K562 (cell line): ENCODE measurements around the gene RBPJ. TPM values are rescaled to one million over a fixed set of nuclear protein-coding genes. Genes with fewer than 3 reads are reported as not detected.

Experiments
- BMI1 ChIP-seq: fragments of 150-350 bp; IDR thresholded peaks from 2 replicates; pipeline ENCODE4 v1.6.1; 2014; ENCODE audit warnings: low read length
- CBX1 ChIP-seq: sonication (generic); IDR thresholded peaks from 2 replicates; pipeline ENCODE4 v1.6.1; 2016; ENCODE audit warnings: antibody characterized with exemption, low read depth, mild to moderate bottlenecking
- CBX2 ChIP-seq: fragments of 200-600 bp; sonication (generic); IDR thresholded peaks from one replicate; pipeline ENCODE4 v1.6.1; 2012; ENCODE audit warnings: mild to moderate bottlenecking, low read length, inconsistent platforms; ENCODE audit not compliant: insufficient read depth, poor library complexity, severe bottlenecking
- CC2D1A ChIP-seq: fragments of 450-650 bp; IDR thresholded peaks from 2 replicates; pipeline ENCODE4 v1.6.1; 2017; ENCODE audit warnings: mild to moderate bottlenecking
- CXXC5 ChIP-seq: fragments of 250-450 bp; sonication (Bioruptor Pico); IDR thresholded peaks from 2 replicates; pipeline ENCODE4 v1.8.0; 2022; ENCODE audit warnings: inconsistent platforms, mild to moderate bottlenecking, moderate library complexity
- ELF4 ChIP-seq: fragments of 450-650 bp; formaldehyde crosslinking; IDR thresholded peaks from 2 replicates; pipeline ENCODE4 v1.4.0; 2022; ENCODE audit warnings: missing genetic modification characterization
- HEY1 ChIP-seq: fragments of 250-450 bp; sonication (Bioruptor Pico); IDR thresholded peaks from 2 replicates; pipeline ENCODE4 v1.5.0; 2020; ENCODE audit warnings: mild to moderate bottlenecking, moderate library complexity, borderline replicate concordance
- HOMEZ ChIP-seq: fragments of 250-450 bp; sonication (Bioruptor Pico); IDR thresholded peaks from 2 replicates; pipeline ENCODE4 v1.4.0; 2020; ENCODE audit warnings: mild to moderate bottlenecking, moderate library complexity
- SPI1 ChIP-seq: IDR thresholded peaks from 2 replicates; pipeline ENCODE4 v1.6.1; 2011; ENCODE audit warnings: low read depth, low read length, control low read depth, borderline replicate concordance
- TBL1XR1 ChIP-seq, 2 experiments: IDR thresholded peaks; 2 replicates each; pipeline ENCODE4 v1.6.1; 2012; ENCODE audit warnings: improper control_type of control experiment in 2 of 2, low read length in 2 of 2, mild to moderate bottlenecking in 1 of 2
- TCF7 ChIP-seq: sonication (generic); IDR thresholded peaks from 2 replicates; pipeline ENCODE4 v1.6.1; 2016; ENCODE audit warnings: antibody characterized with exemption, borderline replicate concordance
- ZBED1 ChIP-seq: IDR thresholded peaks from 2 replicates; pipeline ENCODE4 v1.6.1; 2014
- ZNF134 ChIP-seq: fragments of 250-450 bp; sonication (Bioruptor Pico); conservative IDR thresholded peaks from 2 replicates; pipeline ENCODE4 v1.4.0; 2020
- ZNF507 ChIP-seq: conservative IDR thresholded peaks from 2 replicates; pipeline ENCODE4 v1.6.1; 2017; ENCODE audit warnings: missing genetic modification characterization, missing compliant biosample characterization
- ZNF561 ChIP-seq: fragments of 450-650 bp; formaldehyde crosslinking; conservative IDR thresholded peaks from 2 replicates; pipeline ENCODE4 v1.4.0; 2020; ENCODE audit warnings: mild to moderate bottlenecking, moderate library complexity
- polyA plus RNA-seq, 8 experiments: library from polyadenylated mRNA; depleted of rRNA in 4 of 8; stranded (reverse) in 5 of 8; unstranded in 3 of 8; fragments of >200 nt; fragmentation: Nextera tagmentation in 2 of 8; fragmentation: Illumina TruSeq in 1 of 8; extraction: Ambion mirVana in 2 of 8; extraction: Trizol in 1 of 8; gene quantifications; 2 replicates each; pipeline versions ENCODE4 v1.2.1 to v1.2.3, GENCODE V29; 2011 to 2014; ENCODE audit warnings: inconsistent platforms in 1 of 8, missing spikeins in 1 of 8
- total RNA-seq, 7 experiments: library from RNA; depleted of rRNA in 6 of 7; stranded (reverse); fragments of >200 nt in 6 of 7; fragmentation: Illumina TruSeq in 2 of 7; extraction: Trizol in 2 of 7; gene quantifications; 2 replicates each; pipeline versions ENCODE4 v1.2.1 to v1.2.3, GENCODE V29; 2011 to 2021; ENCODE audit warnings: low replicate concordance in 1 of 7
- TF ChIP-seq, protein P1 (sequence below): fragments of 250-450 bp; sonication (Bioruptor Pico); IDR thresholded peaks from 2 replicates; pipeline ENCODE4 v1.9.0; 2021; ENCODE audit warnings: mild to moderate bottlenecking, inconsistent platforms
- TF ChIP-seq, protein P2 (sequence below): sonication (generic); formaldehyde crosslinking; IDR thresholded peaks from 2 replicates; pipeline ENCODE4 v1.8.1; 2023; ENCODE audit warnings: mild to moderate bottlenecking, missing genetic modification reagents, moderate library complexity
- TF ChIP-seq, protein P3 (sequence below), 2 experiments: IDR thresholded peaks; 2 replicates each; pipeline ENCODE4 v1.6.1; 2012; ENCODE audit warnings: improper control_type of control experiment in 2 of 2, low read depth in 2 of 2, low read length in 2 of 2, borderline replicate concordance in 1 of 2
- TF ChIP-seq, protein P4 (sequence below): sonication (generic); formaldehyde crosslinking; IDR thresholded peaks from 2 replicates; pipeline ENCODE4 v1.9.0; 2022; ENCODE audit warnings: mild to moderate bottlenecking, missing genetic modification reagents

Gene RBPJ
- total and polyA plus RNA-seq, 9 of the 15 experiments (the other 6 are each of a cell fraction or from before 2014, with no cell fraction given): 17.2 to 49.4 (median 33.8) TPM

GRCh38 chr4:26320538-26321372 is at the start of gene RBPJ (continued):
- TF ChIP-seq, protein P1, sequence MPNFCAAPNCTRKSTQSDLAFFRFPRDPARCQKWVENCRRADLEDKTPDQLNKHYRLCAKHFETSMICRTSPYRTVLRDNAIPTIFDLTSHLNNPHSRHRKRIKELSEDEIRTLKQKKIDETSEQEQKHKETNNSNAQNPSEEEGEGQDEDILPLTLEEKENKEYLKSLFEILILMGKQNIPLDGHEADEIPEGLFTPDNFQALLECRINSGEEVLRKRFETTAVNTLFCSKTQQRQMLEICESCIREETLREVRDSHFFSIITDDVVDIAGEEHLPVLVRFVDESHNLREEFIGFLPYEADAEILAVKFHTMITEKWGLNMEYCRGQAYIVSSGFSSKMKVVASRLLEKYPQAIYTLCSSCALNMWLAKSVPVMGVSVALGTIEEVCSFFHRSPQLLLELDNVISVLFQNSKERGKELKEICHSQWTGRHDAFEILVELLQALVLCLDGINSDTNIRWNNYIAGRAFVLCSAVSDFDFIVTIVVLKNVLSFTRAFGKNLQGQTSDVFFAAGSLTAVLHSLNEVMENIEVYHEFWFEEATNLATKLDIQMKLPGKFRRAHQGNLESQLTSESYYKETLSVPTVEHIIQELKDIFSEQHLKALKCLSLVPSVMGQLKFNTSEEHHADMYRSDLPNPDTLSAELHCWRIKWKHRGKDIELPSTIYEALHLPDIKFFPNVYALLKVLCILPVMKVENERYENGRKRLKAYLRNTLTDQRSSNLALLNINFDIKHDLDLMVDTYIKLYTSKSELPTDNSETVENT (CRISPR knock-in tag): no peak
- TF ChIP-seq ZNF507 (tag) (no peak), ELF4 (CRISPR knock-in tag) (peak; percentile 78; the same call in 1 of the 2 replicates), HEY1 (CRISPR knock-in tag) (no peak), ZNF134 (CRISPR knock-in tag) (no peak), ZBED1 (no peak), SPI1 (peak; percentile 67; the same call in 1 of the 2 replicates), ZNF561 (no peak), CXXC5 (CRISPR knock-in tag) (peak; percentile 87), TCF7 (no peak), HOMEZ (no peak), BMI1 (no peak), TBL1XR1 (IDR thresholded peaks at IDR 0.05; ENCODE audit: low read length in 2 of 2) (0 out of 4 replicates have a peak, but pooled peaks of 1 of the 2 experiments have one; percentile 27), CBX2 (no peak), CBX1 (0 out of 2 replicates have a peak, but pooled peaks have one; percentile 50), CC2D1A (no peak)
- TF ChIP-seq, protein P2, sequence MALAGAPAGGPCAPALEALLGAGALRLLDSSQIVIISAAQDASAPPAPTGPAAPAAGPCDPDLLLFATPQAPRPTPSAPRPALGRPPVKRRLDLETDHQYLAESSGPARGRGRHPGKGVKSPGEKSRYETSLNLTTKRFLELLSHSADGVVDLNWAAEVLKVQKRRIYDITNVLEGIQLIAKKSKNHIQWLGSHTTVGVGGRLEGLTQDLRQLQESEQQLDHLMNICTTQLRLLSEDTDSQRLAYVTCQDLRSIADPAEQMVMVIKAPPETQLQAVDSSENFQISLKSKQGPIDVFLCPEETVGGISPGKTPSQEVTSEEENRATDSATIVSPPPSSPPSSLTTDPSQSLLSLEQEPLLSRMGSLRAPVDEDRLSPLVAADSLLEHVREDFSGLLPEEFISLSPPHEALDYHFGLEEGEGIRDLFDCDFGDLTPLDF (CRISPR knock-in tag): peak; percentile 39; the same call in 1 of the 2 replicates
- TF ChIP-seq, protein P3, sequence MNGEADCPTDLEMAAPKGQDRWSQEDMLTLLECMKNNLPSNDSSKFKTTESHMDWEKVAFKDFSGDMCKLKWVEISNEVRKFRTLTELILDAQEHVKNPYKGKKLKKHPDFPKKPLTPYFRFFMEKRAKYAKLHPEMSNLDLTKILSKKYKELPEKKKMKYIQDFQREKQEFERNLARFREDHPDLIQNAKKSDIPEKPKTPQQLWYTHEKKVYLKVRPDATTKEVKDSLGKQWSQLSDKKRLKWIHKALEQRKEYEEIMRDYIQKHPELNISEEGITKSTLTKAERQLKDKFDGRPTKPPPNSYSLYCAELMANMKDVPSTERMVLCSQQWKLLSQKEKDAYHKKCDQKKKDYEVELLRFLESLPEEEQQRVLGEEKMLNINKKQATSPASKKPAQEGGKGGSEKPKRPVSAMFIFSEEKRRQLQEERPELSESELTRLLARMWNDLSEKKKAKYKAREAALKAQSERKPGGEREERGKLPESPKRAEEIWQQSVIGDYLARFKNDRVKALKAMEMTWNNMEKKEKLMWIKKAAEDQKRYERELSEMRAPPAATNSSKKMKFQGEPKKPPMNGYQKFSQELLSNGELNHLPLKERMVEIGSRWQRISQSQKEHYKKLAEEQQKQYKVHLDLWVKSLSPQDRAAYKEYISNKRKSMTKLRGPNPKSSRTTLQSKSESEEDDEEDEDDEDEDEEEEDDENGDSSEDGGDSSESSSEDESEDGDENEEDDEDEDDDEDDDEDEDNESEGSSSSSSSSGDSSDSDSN (IDR thresholded peaks at IDR 0.05; ENCODE audit: borderline replicate concordance in 1 of 2, low read depth in 2 of 2, low read length in 2 of 2): 0 out of 4 replicates have a peak, but pooled peaks of 1 of the 2 experiments have one; percentile 59
- TF ChIP-seq, protein P4, sequence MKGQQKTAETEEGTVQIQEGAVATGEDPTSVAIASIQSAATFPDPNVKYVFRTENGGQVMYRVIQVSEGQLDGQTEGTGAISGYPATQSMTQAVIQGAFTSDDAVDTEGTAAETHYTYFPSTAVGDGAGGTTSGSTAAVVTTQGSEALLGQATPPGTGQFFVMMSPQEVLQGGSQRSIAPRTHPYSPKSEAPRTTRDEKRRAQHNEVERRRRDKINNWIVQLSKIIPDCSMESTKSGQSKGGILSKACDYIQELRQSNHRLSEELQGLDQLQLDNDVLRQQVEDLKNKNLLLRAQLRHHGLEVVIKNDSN (CRISPR knock-in tag): no peak; the same call in 1 of the 2 replicates
